Medulla oblongata (tissue), 1 donor: ENCODE data around the gene CBFA2T2.
"Not testable (repeated sequence)": the region's sequence is repeated elsewhere in the genome, so short reads cannot be mapped to it uniquely, and the experiment has no call there.

ENCODE experiments used
- DNase-seq: peaks from one replicate; pipeline ENCODE4 v3.0.0-alpha.2; 2015; ENCODE audit errors: extremely low spot score

The CBFA2T2 gene

DNA sequence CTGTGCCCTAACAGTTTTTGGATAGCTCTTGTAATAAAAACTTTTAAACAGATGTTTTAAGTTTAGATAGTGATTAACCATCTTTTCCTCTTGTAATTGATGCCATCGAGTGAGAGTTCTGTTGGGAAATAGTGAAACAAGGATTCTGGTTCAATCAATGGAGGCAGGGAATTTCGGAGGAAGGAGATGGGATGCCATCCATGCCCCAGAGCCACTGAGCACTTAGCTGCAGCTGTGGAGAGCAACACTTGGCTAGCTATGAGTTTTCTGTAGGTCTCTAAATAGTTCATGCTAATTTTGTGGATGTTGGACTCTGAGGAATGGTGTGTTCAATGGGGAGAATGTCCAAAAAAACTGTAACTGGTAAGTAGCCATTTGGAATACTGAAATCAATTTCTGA is 16.7 kb downstream of the CBFA2T2 start:
- no peak for DNase-seq

GRCh38 chr20:33507461-33507860 is 17.6 kb downstream of the CBFA2T2 start:
- no peak for DNase-seq

- not testable (repeated sequence) for DNase-seq
These were observed 18.1 kb downstream of the CBFA2T2 start for GRCh38 chr20:33508015-33508414.

- DNase-seq = not testable (repeated sequence)
These were observed 19.2 kb downstream of the CBFA2T2 start for GRCh38 chr20:33509057-33509456.

DNA sequence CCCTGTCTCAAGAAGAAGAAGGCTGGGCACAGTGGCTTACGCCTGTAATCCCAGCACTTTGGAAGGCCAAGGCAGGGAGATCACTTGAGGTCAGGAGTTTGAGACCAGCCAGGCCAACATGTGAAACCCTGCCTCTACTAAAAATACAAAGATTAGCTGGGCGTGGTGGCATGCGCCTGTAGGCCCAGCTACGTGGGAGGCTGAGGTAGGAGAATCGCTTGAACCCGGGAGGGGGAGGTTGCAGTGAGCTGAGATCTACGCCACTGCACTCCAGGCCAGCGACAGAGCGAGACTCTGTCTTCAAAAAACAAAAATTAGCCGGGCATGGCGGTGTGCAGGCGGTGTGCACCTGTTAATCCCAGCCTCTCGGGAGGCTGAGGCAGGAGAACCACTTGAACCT is 22.0 kb downstream of the CBFA2T2 start:
- DNase-seq = not testable (repeated sequence)

- DNase-seq = no peak
These were observed 25.8 kb downstream of the CBFA2T2 start for GRCh38 chr20:33515569-33516216.

DNA sequence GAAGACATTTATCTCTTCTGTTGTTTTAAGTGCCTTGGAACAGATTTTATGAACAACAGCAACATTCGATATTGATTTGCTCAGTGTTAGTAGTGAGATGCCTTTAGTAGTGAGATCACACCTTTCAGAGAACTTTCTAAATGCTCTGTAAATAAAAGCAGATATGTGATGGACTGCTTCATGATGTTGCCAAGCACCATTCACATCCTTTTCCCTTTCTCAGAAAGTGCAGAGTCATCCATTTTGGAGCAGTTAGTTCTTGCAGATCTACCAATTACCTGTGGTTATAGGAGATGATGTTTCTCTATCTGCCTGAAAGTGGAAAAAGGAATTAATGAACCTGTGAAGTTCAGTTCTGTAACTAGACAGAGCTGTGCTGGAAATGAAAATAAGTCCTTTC is 27.0 kb downstream of the CBFA2T2 start:
- DNase-seq = peak; percentile 21

GRCh38 chr20:33518071-33518470 is 28.2 kb downstream of the CBFA2T2 start:
- no peak for DNase-seq

DNA sequence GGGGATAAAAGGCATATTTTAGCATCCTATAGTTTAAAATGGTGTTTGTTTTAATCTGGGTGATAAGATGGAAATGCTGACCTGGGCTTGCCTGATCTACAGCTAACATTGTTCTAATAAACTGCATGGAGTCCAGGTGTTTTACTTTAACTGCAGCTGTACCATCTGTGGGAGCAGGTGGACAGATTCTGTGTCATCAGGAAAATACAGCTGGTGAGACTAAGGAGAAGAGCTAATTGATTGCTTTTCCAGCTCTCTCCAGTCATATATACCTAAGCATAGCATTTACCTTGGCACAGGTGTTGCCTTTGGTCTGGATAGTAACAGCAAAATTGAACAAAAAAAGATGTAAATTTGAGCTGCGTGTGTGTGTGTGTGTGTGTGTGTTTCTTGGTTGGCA is 31.6 kb downstream of the CBFA2T2 start:
- no peak for DNase-seq

GRCh38 chr20:33522256-33522820 is 32.4 kb downstream of the CBFA2T2 start:
- DNase-seq = no peak

GRCh38 chr20:33524261-33524660 is 34.4 kb downstream of the CBFA2T2 start:
- DNase-seq = no peak

DNA sequence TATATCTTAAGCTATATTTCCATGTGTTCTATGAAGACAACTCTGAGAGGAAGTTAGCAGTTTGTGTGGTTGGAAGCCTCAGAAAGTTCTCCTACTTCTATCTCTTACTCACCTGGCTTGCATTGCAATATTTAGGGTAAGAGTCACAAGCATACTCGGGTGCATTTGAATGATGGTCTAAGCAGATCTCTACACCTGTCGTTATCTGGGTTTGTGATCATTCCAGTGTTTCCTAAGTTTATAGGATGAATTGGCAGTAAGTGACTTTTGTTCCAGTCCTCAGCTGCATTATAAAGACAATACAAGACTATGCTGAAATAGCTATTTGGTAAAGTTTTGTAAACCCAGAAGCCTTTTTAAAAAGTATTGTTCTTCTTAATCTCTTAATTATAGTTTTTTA is 36.9 kb downstream of the CBFA2T2 start:
- no peak for DNase-seq

DNA sequence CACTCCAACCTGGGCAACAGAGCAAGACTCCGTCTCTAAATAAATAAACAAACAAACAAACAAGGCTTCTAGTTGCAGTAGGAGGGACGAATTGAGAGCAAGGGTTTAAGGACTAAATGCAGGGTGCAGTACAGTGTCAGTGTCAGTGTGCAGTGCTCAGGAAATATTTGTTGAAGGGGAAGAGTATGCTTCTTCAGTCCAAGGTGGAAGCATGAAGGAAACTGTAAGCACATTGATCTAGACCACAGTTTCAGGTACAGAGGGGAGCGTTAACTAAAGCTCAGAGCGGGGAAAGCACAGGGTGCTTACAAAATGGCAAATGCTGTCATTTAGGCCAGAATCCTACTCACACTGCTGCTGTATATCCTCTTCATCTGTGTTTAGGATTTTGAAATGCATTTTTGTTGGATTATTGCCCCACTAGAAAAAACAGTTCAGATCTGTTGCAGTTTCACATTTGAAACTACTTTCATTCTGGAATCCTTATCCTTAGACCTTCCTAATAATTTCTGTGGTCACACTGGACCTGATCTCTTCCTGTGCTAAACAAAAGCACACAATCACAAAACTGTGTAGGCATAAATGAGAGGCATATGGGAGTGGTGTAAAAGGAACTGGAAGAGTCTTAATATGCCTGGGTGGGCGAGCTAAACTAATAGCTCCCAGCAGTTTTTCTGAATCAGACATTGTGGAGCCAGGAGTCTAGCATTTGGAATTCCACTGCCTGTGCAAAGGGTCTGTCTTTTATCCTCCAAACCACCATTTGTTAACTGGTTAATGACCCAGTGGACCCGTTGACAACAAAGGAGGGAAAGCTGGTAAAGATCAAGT is 41.4 kb downstream of the CBFA2T2 start:
- DNase-seq = no peak

GRCh38 chr20:33531885-33532284 is 42.0 kb downstream of the CBFA2T2 start:
- DNase-seq = no peak

- DNase-seq = no peak
These were observed 43.0 kb downstream of the CBFA2T2 start for GRCh38 chr20:33532753-33533459.

- DNase-seq = not testable (repeated sequence)
These were observed 45.8 kb downstream of the CBFA2T2 start for GRCh38 chr20:33535717-33536116.

DNA sequence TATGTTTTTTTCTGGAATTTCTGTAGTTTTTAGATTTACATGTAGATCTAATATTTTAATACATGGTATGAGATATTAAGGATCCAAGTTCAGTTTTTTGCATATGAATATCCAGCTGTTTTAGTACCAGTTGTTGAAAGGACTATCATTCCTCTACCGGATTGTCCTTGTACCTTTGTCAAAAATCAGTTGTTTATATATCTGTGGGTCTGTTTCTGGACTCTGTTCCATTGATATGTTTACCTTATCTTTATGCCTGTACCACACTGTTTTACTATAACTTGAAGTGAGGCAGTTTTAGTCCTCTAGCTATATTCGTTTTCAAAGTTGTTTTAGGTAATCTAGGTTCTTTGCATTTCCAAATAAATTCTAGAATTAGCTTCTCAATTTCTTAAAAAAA is 47.7 kb downstream of the CBFA2T2 start:
- no peak for DNase-seq

GRCh38 chr20:33539129-33539528 is 49.2 kb downstream of the CBFA2T2 start:
- no peak for DNase-seq

DNA sequence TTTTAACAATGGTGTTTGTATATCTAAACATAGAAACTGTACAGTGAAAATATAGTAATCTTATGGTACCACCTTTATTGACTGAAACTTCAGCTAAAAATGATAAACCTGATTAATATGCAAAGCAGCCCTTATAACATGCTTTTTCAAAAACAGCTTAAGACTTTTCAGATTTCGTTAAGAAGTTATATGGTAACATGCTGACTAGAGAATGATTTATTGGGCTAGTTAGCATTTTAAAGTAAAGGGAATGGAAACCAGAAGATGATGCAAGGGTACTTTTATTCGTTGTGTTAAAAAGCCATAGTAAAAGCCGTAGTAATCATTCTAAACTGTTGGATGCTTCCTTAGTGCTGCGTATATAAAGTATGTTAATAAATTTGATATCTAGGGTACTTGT is 50.5 kb downstream of the CBFA2T2 start:
- no peak for DNase-seq

GRCh38 chr20:33541074-33541473 is 51.2 kb downstream of the CBFA2T2 start:
- no peak for DNase-seq

GRCh38 chr20:33541797-33542196 is 51.9 kb downstream of the CBFA2T2 start:
- no peak for DNase-seq

DNA sequence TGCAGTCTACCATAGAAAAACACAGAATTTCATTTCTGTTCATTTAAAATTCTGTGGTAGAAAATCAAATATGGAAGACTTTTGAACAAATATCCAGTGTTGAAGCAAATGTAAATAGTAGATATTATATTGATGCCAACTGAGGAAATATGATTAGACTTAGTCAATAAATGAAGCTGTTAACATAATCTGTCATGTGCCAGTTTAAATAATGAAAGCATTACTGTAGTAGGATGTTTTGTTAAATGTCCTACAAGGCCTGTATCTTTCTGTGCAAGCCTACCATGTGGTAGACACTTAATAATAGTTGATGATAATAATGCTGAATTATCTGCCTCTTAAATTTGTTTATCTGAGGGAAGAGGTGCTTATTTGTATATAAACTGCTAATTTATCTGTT is 55.9 kb downstream of the CBFA2T2 start:
- no peak for DNase-seq
